Spleen (tissue), 11 donors: ENCODE data around the gene TLR6. TPM values are rescaled to one million over a fixed set of nuclear protein-coding genes. Genes with fewer than 3 reads are reported as not detected.

Source experiments
- DNase-seq: peaks from one replicate; pipeline ENCODE4 v3.0.0-alpha.2; 2020
- H3K27ac ChIP-seq, 8 donors: fragments of 200-600 bp; sonication (generic) in 7 of 8; 1 replicate in 4 of 8; 2 replicates in 4 of 8; pipeline versions ENCODE4 v1.5.0 to v1.8.0; 2016 to 2021; ENCODE audit warnings: inconsistent platforms in 4 of 8, mild to moderate bottlenecking in 4 of 8, moderate library complexity in 1 of 8
- H3K27me3 ChIP-seq, 7 donors: fragments of 200-600 bp; sonication (generic) in 6 of 7; replicated peaks in 1 of 7; 1 replicate in 4 of 7; 2 replicates in 3 of 7; pipeline versions ENCODE4 v1.5.0 to v1.8.0; 2016 to 2021; ENCODE audit warnings: inconsistent platforms in 3 of 7, mild to moderate bottlenecking in 1 of 7
- H3K36me3 ChIP-seq, 6 donors: fragments of 200-600 bp; sonication (generic) in 5 of 6; 1 replicate in 4 of 6; 2 replicates in 2 of 6; pipeline versions ENCODE4 v1.5.0 to v1.8.0; 2016 to 2021; ENCODE audit warnings: inconsistent platforms in 2 of 6
- H3K4me1 ChIP-seq, 6 donors: fragments of 200-600 bp; sonication (generic) in 5 of 6; 1 replicate in 3 of 6; 2 replicates in 3 of 6; pipeline versions ENCODE4 v1.5.0 to v1.8.0; 2016 to 2021; ENCODE audit warnings: inconsistent platforms in 3 of 6
- H3K4me3 ChIP-seq, 8 donors: fragments of 200-600 bp; sonication (generic) in 7 of 8; 1 replicate in 4 of 8; 2 replicates in 4 of 8; pipeline versions ENCODE4 v1.5.0 to v1.8.0; 2016 to 2021; ENCODE audit warnings: inconsistent platforms in 4 of 8, mild to moderate bottlenecking in 4 of 8, moderate library complexity in 2 of 8
- H3K9me3 ChIP-seq, 8 donors: fragments of 200-600 bp; sonication (generic) in 7 of 8; 1 replicate in 4 of 8; 2 replicates in 4 of 8; pipeline versions ENCODE4 v1.5.0 to v1.8.0; 2016 to 2021; ENCODE audit warnings: inconsistent platforms in 4 of 8
- CTCF ChIP-seq, 11 experiments: fragments of 200-600 bp in 7 of 11; fragments of 450-650 bp in 4 of 11; sonication (generic) in 4 of 11; IDR thresholded peaks in 8 of 11; conservative IDR thresholded peaks in 3 of 11; 1 replicate in 7 of 11; 2 replicates in 4 of 11; pipeline versions ENCODE4 v1.4.0 to v1.8.0; 2016 to 2021; ENCODE audit warnings: antibody characterized with exemption in 11 of 11, inconsistent platforms in 4 of 11, mild to moderate bottlenecking in 1 of 11
- POLR2A ChIP-seq, 3 donors: fragments of 450-650 bp; IDR thresholded peaks; one replicate each; pipeline ENCODE4 v1.5.1; 2017; ENCODE audit warnings: antibody characterized with exemption in 3 of 3, mild to moderate bottlenecking in 1 of 3
- POLR2AphosphoS5 ChIP-seq, 3 donors: sonication (generic); formaldehyde crosslinking; IDR thresholded peaks; one replicate each; pipeline ENCODE4 v1.5.1; 2017; ENCODE audit warnings: antibody characterized with exemption in 3 of 3
- WGBS, 5 donors: extraction: QIAGEN DNeasy Blood & Tissue Kit in 3 of 5; methylation state at CpG; one replicate each; pipeline versions ENCODE4 v1.1.5 to v1.1.7; 2013 to 2018; 5-methylcytosine and 5-hydroxymethylcytosine counted together
- intact Hi-C: fragments of 100-400 bp; cut with DNase I; formaldehyde crosslinking; loops from one replicate; pipeline ENCODE4 v1.15.0; 2023; ENCODE audit warnings: low total_unique reads
- polyA plus RNA-seq, 3 donors: library from polyadenylated mRNA; stranded (reverse); fragments of 200-250 nt; gene quantifications; one replicate each; pipeline ENCODE4 v1.2.1, GENCODE V29; 2013
- total RNA-seq, 7 donors: library from RNA; depleted of rRNA in 3 of 7; stranded (reverse); fragments of >200 nt in 3 of 7; fragmentation: NEBNext Ultra II Directional in 4 of 7; extraction: Animal tissue kit (Norgen Biotek cat#: 25700) in 4 of 7; gene quantifications; one replicate each; pipeline versions ENCODE4 v1.1.0 to v1.2.1, GENCODE V29; 2016 to 2021
- donor health status: healthy with polysubstance abuse.
- donor health status: DM: no; HTN: no; CAD: no; lungs with moderate emphysema.
- donor health status: DM: no; HTN: no; CAD: no.
- donor health status: Bipolar disorder and iron deficiency.
- donor health status: healthy.
- donor health status: DM: no; HTN: no; CAD: no.
- donor health status: DM: yes; HTN: yes; CAD: no.

The TLR6 gene
- total and polyA plus RNA-seq, 10 donors = 5.5 to 55.1 (median 31.7) TPM

DNA sequence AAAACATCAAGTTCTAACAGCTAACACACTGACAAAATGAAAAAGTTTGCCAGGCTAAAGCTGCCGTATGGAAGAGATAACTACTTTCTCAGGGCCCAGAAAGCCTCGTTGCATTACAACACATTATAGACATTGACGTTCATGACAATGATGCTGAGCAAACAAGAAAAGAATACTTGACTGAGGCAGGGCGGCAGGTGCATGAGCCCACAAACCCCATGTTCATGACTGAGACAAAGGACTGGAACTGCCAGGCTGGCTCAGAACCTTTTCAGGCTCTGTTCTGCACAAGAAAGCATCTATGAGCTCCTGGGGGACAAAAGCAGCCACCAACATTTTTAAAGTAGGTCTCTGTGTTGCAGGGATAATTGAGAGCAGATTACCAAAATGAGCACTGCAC lies 13.6 kb downstream of the TLR6 start:
- WGBS, 5 donors = 84 to 95% (median 92%) methylated on average over 4 of the region's 4 CpGs
- Histone ChIP-seq H3K9me3 (peaks cover 0 to 11% (median under 1%) of the 10 kb centered on the region in 8 donors), H3K27ac (no peak overlapping the region), H3K4me3 (no peak overlapping the region), H3K27me3 (no peaks in the 10 kb centered on the region), H3K4me1 (peaks cover 0 to 33% (median 7%) of the 10 kb centered on the region in 6 donors), H3K36me3 (peaks cover 0 to 63% (median 0%) of the 10 kb centered on the region in 6 donors)
- no peak for DNase-seq
- no peak for TF ChIP-seq CTCF (IDR thresholded peaks at IDR 0.05 in 8 of 11, conservative IDR thresholded peaks at IDR 0.05 in 3 of 11)
- TF ChIP-seq POLR2AphosphoS5 (IDR thresholded peaks at IDR 0.05) = no peak
- TF ChIP-seq POLR2A (IDR thresholded peaks at IDR 0.05) = no peak
- intact Hi-C loops = no loop called here

DNA sequence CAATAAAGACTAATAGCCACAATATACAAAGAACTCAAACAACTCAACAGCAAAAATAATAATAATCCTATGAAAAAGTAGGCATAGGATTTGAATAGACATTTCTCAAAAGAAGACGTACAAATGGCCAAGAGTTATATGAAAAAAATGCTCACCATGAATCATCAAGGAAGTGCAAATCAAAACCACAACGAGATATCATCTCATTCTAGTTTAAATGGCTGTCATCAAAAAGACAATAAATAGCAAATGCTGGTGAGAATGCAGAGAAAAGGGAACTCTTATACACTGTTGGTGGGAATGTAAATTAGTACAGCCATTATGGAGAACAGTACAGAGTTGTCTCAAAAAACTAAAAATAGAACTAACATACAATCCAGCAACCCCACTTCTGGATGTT lies 18.8 kb downstream of the TLR6 start:
- Histone ChIP-seq H3K4me3 (no peak overlapping the region), H3K9me3 (peaks cover 0 to 50% (median 40%) of the 10 kb centered on the region in 8 donors), H3K27me3 (no peaks in the 10 kb centered on the region), H3K4me1 (peaks cover 0 to 23% (median 7%) of the 10 kb centered on the region in 6 donors), H3K27ac (no peak overlapping the region), H3K36me3 (peaks cover 0 to 48% (median 0%) of the 10 kb centered on the region in 6 donors)
- no peak for DNase-seq
- 8 to 16% (median 13%) methylated on average over 2 of the region's 2 CpGs for WGBS, 5 donors
- no peak for TF ChIP-seq CTCF (IDR thresholded peaks at IDR 0.05 in 8 of 11, conservative IDR thresholded peaks at IDR 0.05 in 3 of 11)
- TF ChIP-seq POLR2A (IDR thresholded peaks at IDR 0.05) = no peak
- no peak for TF ChIP-seq POLR2AphosphoS5 (IDR thresholded peaks at IDR 0.05)
- intact Hi-C loops = no loop called here

GRCh38 chr4:38837334-38837733 lies 19.3 kb downstream of the TLR6 start:
- peak overlapping the region in 1 of 8 donors; percentile 10 for H3K27ac ChIP-seq
- TF ChIP-seq CTCF (IDR thresholded peaks at IDR 0.05 in 8 of 11, conservative IDR thresholded peaks at IDR 0.05 in 3 of 11) = no peak
- peaks cover 0 to 43% (median 0%) of the 10 kb centered on the region in 6 donors for H3K36me3 ChIP-seq
- no peak overlapping the region for H3K4me3 ChIP-seq
- H3K27me3 ChIP-seq = no peaks in the 10 kb centered on the region
- intact Hi-C loops = no loop called here
- DNase-seq = no peak
- peaks cover 0 to 28% (median 7%) of the 10 kb centered on the region in 6 donors for H3K4me1 ChIP-seq
- peaks cover 0 to 50% (median 40%) of the 10 kb centered on the region in 8 donors for H3K9me3 ChIP-seq

- H3K4me3 ChIP-seq = no peak overlapping the region
- 92 to 97% (median 94%) methylated on average over 4 of the region's 4 CpGs for WGBS, 5 donors
Measured at GRCh38 chr4:38834570-38834969, 22.0 kb downstream of the TLR6 start.

More at GRCh38 chr4:38834570-38834969, 22.0 kb downstream of the TLR6 start:
- TF ChIP-seq POLR2A (IDR thresholded peaks at IDR 0.05) (no peak), CTCF (IDR thresholded peaks at IDR 0.05 in 8 of 11, conservative IDR thresholded peaks at IDR 0.05 in 3 of 11) (no peak), POLR2AphosphoS5 (IDR thresholded peaks at IDR 0.05) (no peak)
- H3K27me3 ChIP-seq = no peaks in the 10 kb centered on the region
- no peak overlapping the region for H3K27ac ChIP-seq
- no peak for DNase-seq
- intact Hi-C loops = no loop called here
- peaks cover 0 to 33% (median 7%) of the 10 kb centered on the region in 6 donors for H3K4me1 ChIP-seq
- peaks cover 0 to 36% (median 1%) of the 10 kb centered on the region in 6 donors for H3K36me3 ChIP-seq
- peaks cover 0 to 50% (median 40%) of the 10 kb centered on the region in 8 donors for H3K9me3 ChIP-seq
